Inflammatory macrophage treated with lipopolysaccharide for 1 hour (primary cell): ENCODE data around the gene PRKN.
A peak's percentile ranks its signal among the peaks of the same experiment; 100 is the strongest.

Experiments used
- DNase-seq, 2 donors: peaks; one replicate each; pipeline ENCODE4 v3.0.0-alpha.2; 2020 to 2022

Gene PRKN

GRCh38 chr6:162090734-162091133 lies 636.8 kb downstream of the PRKN start:
- no peak for DNase-seq

DNA sequence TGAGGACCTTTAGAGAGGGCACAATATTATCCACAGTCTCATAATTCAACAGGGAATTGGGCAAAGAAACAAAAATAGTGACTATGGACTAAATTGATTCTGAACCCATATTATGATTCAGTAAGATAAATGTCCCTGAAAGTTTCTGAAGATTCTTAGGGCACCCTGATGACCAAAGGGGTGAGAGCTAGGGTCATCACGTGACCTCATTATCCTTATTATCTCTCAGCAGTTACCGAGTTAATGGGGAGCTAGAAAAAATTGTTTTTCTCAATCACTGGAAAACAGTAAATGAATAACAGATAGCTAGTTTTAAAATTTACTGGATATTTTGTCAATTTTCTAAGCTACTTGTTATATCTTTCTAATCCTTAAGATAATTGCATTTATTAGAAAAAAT lies 639.5 kb downstream of the PRKN start:
- DNase-seq = no peak

- no peak for DNase-seq
Observed at GRCh38 chr6:162085561-162085960, 642.0 kb downstream of the PRKN start.

- no peak for DNase-seq
Observed at GRCh38 chr6:162082520-162082919, 645.0 kb downstream of the PRKN start.

- DNase-seq = no peak
Observed at GRCh38 chr6:162078667-162079066, 648.9 kb downstream of the PRKN start.

DNA sequence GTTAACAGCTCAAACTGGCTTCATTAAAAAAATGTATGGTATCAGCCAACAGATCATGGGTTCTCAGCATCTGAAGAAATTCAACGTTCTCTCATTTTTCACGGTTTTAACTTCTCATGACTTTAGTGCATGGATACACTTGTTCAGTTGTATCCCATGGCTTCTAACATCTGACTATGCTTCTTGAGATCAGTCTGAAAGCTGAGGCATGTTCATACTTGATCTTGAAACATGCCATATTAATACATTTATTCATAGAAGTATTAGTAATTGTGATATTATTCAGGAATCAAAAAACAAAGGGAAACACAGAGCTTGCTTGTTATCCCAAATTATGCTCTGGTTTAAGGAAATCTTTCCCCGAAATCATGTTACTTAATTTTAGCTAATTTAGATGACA lies 649.4 kb downstream of the PRKN start:
- DNase-seq = no peak

- no peak for DNase-seq
Observed at GRCh38 chr6:162076816-162077215, 650.8 kb downstream of the PRKN start.

DNA sequence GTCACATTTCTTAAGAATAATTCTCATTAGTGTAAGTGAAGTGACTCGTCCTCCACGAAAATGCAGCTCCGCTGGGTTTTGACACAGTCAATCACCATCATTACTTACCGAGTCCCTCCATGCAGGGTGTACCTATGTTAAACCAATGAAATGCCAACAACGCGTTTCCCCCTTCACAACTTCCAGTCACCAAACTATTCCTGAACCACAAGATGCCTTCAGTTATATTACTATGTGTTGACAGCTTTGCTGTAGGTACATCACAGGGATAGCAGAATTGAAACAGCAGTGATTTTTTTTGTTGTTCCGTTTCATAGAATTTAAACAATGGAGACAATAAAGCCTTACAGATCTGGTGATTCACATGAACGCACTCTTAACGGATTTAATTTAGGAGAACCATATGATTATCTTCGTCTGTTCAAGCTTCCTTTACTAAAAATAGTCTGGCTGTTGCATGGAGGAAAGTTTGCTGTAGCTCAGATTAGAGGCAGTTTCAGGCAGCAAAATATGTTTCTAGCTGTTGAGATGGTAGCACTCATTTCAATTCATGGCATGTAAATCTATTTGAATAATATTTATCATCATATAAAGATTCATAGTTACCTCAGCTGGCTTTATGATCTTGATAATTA lies 652.8 kb downstream of the PRKN start:
- DNase-seq = no peak

DNA sequence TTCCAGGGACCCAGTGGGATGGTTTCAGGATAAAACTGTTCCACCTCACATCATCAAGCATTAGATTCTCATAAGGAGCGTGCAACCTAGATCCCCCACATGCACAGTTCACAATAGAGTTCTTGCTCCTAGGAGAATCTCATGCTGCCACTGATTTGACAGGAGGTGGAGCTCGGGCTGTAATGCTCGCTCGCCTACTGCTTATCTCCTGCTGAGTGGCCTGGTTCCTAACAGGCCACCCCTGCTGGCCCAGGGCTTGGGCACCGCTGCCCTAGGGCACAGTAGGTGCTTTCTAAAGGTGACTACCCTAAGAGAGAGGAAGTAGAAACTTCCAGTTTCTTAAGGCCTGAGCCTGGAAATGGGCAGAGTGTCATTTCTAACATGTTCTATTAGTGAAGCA lies 656.9 kb downstream of the PRKN start:
- DNase-seq = no peak

GRCh38 chr6:162069995-162070394 lies 657.6 kb downstream of the PRKN start:
- DNase-seq = no peak

DNA sequence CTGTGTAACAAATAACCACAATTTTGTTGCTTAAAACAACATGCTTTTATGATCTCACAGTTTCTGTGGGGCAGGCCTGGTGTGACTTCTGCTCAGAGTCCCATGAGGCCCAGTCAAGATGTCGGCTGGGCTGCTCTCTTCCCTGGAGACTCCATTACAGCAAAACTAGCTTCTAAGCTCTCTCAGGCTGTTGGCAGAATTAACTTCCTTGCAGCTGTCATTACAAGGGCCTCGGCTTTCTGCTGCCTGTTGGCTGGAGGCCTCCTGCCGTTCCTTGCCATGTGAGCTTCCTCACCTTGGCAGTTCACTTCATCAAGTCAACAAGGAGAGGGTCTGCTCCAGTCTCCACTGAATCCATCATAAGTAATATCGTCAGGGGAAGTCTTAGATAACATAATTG lies 659.2 kb downstream of the PRKN start:
- DNase-seq = no peak

- DNase-seq = no peak
Observed at GRCh38 chr6:162063666-162064065, 663.9 kb downstream of the PRKN start.

DNA sequence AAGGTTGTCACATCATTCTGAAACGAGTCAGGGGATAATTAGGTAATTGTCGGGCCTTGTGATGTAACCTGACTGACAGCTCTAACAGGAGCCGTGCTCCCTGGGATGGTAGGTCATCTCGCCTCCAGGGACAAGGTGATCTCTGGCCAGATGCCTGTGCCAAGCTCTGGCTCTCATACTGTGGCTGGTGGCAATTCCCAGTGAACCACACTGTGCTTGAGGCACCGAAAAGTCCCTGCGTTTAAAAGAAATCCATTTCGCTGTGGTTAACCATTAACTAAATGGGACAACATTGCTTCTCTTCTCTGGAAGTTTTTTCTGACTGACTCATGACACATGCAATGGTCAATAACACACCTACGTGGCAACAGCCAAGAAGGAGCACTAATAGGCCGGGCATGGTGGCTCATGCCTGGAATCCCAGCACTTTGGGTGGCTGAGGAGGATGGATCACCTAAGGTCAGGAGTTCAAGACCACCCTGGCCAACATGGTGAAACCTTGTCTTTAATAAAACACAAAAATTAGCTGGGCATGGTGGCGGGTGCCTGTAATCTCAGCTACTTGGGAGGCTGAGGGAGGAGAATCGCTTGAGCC lies 669.2 kb downstream of the PRKN start:
- no peak for DNase-seq

DNA sequence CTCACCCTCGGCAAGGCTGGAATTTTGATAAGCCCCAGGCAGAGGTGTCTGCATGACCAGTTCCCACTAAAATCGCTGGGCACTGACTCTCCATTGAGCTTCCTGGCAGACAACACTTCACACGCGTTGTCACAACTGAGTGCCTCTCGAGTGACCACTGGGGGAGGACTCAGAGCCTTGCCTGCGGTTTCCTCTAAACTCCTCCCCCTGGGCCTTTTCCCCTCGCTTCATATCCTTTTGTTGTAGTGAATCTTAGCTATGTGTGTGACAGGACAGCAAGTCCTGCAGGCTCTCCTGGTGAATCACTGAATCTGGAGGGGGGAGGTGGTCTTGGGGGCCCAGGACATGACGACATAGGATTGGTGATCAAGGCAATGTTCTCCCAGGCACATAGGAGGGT lies 670.8 kb downstream of the PRKN start:
- no peak for DNase-seq

- DNase-seq = no peak
Observed at GRCh38 chr6:162056061-162056460, 671.5 kb downstream of the PRKN start.

- no peak for DNase-seq
Observed at GRCh38 chr6:162055365-162055764, 672.2 kb downstream of the PRKN start.

- no peak for DNase-seq
Observed at GRCh38 chr6:162053084-162053483, 674.5 kb downstream of the PRKN start.

DNA sequence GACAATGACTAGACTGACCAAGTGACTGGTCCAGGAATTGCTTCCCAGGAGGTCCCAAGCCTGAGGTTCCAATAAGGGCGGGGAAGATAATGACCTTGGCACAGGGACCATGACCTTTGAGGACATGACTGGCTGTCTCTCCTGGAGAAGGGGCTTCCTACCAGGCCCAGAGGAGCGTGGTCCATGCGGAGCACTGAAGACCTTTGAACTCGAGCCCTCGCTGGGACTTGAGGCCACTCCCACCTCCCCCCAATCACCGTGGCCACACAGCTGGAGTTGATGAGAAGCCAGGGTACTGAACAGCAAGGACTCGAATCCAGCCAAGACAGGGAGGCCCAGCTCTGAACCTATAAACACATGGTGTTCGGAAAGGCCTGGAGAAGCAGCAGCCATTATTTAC lies 677.0 kb downstream of the PRKN start:
- no peak for DNase-seq

DNA sequence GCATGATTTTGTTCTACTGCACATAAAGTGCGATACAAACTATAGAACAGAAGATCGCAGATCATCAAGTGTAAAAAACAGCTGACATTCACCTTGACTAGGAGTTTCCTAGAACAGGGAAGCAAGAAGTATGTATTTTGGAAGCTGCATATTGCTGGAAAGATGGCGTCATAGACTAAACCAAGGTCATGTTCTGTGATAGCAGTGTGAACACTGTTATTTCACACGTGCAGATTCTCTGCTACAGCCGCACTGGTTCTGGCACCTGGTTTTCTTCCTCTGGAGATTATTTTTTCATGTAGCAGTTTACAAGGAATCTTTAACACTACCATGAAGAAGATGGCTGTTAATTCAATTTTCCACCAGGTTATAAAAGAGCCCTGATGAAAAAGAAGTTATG lies 681.2 kb downstream of the PRKN start:
- DNase-seq = no peak

DNA sequence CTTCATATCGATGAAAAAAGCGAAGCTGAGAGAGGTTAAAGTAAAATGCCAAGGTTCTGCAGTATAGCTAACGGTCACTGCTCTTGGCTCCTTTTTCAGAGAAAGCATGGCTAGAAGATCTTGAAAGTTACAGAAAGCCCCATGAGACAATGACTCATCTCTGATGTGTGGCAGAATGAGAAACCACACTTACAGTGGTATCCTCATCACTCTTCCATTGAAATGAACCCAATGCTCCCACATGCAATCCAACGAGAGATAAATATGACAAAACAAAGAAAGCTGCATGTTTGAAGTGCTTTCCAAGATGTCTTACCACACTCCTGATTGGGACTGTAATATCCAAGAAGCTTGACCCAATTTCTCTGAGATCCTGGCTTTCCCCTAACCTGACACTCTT lies 694.9 kb downstream of the PRKN start:
- peak in 1 of 2 donors; percentile 20 for DNase-seq

DNA sequence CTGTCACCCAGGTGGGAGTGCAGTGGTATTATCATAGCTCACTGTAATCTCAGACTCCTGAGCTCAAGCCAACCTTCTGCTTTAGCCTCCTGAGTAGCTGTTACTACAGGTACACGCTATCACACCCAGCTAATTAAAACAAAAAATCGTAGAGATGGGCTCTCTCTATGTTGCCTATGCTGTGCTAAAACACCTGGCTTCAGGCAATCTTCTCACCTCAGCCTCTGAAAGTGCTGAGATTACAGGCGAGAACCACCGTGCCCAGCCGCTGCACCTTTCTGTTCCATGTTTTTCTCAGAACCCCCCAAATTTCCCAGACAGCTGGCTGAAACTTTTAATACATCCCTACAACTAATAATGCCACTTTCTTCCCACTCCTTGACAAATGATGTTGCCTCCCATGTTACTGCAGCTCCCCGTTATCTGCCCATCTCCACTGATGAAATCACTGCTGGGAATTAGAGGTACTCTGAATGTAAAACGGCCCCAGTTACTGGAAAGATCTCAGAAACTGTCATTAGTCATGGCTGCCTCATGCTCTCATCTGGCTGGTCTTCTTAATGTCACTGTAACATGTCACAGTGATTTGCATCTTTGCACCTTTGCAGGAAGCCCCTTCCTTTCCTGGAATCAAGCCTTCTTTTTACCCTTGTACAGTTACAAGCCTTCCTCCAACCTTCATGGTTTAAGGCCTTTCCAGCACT lies 697.5 kb downstream of the PRKN start:
- no peak for DNase-seq

GRCh38 chr6:162026843-162027242 lies 700.7 kb downstream of the PRKN start:
- no peak for DNase-seq

GRCh38 chr6:162026031-162026430 lies 701.5 kb downstream of the PRKN start:
- no peak for DNase-seq

- no peak for DNase-seq
Observed at GRCh38 chr6:162019349-162019748, 708.2 kb downstream of the PRKN start.

DNA sequence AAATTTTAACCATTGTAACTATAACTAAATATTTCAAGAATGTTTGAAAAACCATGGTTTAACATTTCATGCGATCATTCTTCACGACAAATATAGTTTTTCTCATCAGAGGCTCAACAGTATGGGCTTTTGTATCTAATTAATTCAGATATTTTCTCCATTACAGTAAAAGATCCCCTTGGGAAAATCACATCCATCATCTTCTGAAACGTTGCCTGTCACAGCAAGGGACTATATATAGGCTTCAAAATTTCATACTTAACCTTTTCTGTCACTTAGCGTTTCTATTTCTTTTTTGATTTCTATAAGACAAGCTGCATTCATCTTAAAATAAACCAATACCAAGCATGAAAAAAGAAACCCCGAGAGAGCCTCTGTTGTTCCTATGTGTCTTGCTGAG lies 710.0 kb downstream of the PRKN start:
- no peak for DNase-seq
